Endometrium (tissue), 2 donors: ENCODE results near the gene SLC30A7.
"Not testable (repeated sequence)": the region's sequence is repeated elsewhere in the genome, so short reads cannot be mapped to it uniquely, and the experiment has no call there.

Source experiments
- FAIRE-seq: peaks from 2 replicates; lab custom pipeline; 2012; peaks lifted over from hg19 to GRCh38; lab: Jason Lieb, UNC
- donor health status: control.
- donor health status: control.

The SLC30A7 gene

DNA sequence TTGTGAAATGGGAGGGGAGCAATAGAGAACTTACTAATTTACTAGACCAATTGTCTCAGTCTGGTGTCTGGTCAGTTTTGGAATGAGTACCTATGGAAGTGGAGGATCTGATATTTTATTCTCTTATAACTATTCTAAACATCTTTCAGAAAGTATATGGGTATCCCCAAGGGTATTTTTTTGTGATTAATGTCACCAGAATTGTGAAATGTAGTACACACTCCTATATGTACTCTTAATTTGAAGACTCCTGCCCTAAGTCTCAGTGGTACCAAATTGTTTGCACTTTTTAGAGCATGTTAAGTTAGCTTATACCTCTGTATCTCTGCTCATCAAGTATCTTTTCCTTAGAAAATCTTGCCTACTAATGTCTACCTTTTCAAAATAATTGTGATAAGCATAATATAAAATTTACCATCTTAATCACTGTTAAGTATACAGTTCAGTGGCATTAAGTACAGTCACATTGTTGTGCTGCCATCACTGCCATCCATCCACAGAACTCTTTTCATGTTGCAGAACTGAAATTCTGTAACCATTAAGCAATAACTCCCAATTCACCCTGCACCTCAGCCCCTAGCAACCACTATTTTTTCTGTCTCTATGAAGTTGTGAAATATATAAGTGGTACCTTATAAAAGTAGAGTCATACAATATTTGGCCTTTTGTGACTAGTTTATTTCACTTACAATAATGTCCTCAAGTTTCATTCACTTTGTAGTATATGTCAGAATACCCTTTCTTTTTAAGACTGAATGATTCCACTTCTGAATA is 40.5 kb downstream of the SLC30A7 start:
- FAIRE-seq: no peak

DNA sequence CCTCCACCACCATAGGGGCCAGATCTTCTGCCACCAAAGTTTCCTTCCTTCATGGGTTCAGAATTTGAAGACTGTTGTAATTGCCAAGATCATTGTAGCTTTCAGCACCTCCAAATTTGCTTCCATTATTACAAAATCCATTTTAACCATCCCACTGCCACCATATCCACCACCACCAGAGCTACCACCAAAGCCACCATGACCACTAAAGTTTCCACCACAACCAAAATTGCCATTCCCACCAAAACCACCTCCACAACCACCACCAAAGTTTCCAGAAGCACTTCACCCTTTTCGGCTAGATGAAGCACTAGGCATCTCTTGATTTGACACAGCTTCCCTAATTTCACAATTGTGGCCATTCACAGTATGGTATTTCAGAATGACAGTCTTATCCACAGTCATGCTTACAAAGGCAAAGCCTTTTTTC is 45.2 kb downstream of the SLC30A7 start:
- FAIRE-seq: no peak

DNA sequence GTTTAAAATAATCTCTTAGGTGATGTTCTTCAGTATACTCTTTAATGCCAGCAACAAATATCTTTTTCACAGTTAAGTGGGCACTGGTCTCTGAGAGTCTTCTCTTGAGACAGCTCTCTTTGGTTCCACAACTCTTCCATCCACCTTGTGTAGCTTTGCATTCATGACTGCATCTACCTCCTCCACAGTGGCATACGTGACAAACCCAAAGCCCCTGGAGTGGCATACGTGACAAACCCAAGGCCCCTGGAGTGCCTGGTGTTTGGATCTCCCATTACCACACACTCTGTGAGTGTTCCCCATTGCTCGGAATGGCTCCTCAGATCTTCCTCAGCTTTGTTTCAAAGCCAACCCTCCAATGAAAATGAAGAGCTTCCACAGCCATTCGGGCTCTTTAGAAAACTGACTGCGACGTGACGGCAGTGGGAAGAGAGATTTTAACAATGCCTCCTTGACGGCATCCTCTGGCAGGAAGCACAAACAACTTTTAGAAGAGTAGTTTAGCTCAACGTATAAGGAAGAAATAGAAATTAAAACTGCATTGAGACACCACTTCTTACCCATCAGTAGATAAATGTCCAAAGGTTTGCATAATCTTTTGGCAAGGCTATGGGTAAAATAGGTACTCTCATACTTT is 45.8 kb downstream of the SLC30A7 start:
- no peak for FAIRE-seq

DNA sequence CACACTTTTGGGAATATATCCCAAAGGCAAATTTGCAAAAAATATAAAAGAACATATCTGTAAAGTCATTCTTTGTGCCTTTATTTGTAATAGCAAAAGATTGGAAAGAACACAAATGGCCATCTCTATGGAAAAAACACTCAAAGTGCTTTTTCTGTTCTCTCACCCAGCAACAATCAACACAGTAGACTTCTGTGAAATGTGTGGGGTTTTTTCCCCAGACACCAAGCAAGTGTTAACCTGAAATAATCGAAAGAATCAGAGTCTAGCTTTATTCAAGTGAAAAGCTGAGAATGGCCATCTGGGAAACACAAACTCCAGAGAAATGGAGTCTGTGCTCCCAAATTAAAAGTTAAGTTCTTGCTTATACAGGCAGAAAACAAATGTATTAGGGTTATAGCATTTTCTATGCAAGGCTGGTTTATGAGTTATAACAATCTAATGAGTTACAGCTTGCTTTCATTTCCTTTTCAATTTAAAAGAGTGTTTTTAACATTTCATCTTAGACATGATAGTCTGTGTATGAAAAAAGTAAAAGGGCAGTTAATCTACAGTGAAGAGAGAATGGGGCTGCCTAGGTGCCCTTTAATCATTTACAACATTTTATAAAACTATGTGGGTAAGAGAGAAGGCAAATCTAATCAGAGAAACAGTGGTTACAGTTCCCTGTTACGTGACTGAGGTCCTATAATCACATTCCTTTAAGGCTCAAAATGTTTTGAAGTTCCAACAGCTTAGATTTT is 46.6 kb downstream of the SLC30A7 start:
- no peak for FAIRE-seq

DNA sequence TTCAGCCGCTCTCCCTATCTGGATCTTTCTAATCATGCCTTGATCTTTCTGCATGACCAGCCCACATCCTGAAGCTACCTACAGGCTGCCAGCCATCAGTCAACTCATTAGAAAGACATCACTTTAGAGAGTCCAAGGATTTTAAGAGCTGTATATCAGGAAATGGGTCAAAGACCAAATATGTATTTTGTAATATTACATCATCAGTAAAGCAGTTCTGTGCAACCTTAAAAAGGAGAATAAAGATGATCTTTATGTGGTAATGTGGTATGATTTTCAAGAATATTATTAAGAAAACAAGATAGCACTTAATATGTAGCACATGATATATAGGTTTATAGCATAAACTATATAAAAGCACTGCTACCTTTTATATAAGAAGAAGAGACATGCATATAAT is 47.6 kb downstream of the SLC30A7 start:
- no peak for FAIRE-seq

DNA sequence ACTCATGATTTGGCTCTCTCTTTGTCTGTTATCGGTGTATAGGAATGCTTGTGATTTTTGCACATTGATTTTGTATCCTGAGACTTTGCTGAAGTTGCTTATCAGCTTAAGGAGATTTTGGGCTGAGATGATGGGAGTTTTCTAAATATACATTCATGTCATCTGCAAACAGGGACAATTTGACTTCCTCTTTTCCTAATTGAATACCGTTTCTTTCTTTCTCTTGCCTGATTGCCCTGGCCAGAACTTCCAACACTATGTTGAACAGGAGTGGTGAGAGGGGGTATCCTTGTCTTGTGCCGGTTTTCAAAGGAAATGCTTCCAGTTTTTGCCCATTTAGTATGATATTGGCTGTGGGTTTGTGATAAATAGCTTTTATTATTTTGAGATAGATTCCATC is 50.2 kb downstream of the SLC30A7 start:
- not testable (repeated sequence) for FAIRE-seq

DNA sequence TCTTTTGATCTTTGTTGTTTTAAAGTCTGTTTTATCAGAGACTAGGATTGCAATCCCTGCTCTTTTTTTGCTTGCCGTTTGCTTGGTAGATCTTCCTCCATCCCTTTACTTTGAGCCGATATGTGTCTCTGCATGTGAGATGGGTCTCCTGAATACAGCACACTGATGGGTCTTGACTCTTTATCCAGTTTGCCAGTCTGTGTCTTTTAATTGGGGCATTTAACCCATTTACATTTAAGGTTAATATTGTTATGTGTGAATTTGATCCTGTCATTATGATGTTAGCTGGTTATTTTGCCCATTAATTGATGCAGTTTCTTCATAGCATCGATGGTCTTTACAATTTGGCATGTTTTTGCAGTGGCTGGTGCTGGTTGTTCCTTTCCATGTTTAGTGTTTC is 51.9 kb downstream of the SLC30A7 start:
- not testable (repeated sequence) for FAIRE-seq

DNA sequence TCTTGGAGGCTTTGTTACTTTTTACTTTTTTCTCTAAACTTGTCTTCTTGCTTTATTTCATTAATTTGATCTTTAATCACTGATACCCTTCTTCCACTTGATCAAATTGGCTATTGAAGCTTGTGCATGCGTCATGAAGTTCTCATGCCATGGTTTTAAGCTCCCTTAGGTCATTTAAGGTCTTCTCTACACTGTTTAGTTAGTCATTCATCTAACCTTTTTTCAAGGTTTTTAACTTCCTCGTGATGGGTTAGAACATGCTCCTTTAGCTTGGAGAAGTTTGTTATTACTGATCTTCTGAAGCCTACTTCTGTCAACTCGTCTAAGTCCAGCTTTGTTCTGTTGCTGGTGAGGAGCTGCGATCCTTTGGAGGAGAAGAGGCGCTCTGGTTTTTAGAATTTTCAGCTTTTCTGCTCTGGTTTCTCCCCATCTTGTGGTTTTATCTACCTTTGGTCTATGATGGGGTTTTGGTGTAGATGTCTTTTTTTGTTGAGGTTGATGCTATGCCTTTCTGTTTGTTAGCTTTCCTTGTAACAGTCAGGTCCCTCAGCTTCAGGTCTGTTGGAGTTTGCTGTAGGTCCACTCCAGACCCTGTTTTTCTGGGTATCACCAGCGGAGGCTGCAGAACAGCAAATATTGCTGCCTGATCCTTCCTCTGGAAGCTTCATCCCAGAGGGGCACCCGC is 53.0 kb downstream of the SLC30A7 start:
- not testable (repeated sequence) for FAIRE-seq

DNA sequence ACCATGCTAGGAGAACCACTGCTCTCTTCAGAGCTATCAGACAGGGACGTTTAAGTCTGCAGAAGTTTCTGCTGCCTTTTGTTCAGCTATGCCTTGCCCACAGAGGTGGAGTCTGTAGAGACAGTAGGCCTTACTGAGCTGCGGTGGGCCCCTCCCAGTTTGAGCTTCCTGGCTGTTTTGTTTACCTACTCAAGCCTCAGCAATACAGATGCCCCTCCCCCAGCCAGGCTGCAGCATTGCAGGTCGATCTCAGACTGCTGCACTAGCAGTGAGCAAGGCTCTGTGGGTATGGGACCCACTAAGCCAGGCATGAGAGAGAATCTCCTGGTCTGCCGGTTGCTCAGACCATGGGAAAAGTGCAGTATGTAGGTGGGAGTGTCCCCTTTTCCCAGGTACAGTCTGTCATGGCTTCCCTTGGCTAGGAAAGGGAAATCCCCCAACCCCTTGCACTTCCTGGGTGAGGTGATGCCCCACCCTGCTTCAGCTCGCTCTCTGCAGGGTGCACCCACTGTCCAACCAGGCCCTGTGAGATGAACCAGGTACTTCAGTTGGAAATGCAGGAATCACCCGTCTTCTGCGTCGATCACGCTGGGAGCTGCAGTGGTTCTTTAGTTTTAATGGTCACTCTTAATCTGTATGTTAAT is 53.7 kb downstream of the SLC30A7 start:
- FAIRE-seq: not testable (repeated sequence)

DNA sequence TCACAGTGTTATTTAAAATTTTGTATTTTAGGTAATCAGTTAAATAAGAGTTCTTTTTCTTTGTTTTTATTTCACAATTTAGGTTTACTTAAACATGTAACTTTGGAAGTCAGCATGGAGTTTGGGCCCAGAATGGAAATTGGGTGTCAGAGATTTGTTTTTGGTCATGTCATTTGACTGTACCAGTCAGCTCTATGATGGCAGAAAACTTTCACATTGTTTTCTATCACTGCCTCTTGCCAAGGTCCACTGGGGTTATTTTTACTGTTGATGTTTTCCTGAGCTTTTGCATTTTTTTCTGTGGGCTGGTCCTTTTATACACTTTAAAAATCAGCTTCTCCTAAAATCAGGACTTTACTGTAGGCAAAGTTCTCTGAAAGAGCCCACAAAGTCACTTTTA is 54.4 kb downstream of the SLC30A7 start:
- FAIRE-seq: no peak

DNA sequence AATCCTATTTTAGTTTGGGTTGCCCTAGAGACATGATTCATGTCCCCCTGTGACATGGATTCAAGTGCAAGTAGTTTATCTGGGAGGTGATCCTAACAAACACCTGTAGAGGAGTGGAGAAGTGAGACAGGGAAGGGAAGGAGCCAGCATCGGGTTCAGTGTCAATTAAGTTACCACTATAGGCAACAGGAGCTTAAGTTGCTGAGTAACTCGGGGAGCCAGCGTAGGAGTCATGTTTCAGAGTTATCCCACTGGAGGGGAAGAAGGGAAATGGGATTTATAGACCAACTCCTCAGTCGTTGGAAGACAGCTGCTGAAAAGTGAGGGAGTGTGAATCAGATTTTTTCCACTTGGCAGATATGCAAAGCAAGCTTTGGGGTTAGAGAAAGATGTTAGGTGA is 54.9 kb downstream of the SLC30A7 start:
- FAIRE-seq: no peak

DNA sequence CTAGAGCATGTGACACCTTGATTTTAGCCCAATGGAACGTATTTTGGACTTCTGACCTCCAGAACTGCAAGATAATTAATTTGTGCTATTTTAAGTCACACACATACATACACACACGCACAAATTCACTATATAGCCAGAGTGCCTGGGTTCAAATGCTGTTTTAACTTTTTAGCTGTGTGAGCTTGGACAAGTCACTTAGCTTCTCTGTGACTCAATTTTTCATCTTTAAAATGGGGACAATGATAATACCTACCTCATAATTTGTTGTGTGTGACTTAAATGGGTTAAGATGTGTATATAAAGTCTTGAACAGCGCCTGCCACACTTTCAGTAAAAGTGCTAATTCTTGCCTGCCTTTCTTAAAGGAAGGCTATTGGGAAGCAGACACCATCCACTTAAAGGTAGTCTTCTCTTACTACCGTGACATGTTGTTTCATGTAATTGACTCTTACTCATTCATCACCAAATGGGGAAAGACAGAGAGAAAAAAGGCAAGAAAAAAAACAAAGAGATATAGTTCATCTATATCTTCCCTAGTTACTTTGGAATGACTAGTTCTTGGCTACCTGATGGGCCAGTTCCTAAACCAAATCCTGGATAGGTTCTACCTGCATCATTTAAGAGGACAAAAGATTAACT is 56.3 kb downstream of the SLC30A7 start:
- FAIRE-seq: no peak

DNA sequence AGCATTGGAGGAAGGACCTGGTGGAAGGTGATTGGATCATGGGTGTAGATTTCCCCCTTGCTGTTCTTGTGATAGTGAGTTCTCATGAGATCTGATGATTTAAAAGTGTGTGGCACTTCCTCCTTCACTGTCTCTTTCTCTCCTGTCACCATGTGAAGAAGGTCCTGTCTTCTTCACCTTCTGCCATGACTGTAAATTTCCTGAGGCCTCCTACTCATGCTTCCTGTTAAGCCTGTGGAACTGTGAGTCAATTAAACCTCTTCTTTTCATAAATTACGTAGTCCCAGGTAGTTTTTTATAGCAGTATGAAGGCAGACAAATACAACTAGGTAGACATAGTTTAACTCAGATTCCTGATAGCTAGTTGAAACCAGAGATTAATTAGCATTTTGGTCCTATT is 57.1 kb downstream of the SLC30A7 start:
- FAIRE-seq: not testable (repeated sequence)

DNA sequence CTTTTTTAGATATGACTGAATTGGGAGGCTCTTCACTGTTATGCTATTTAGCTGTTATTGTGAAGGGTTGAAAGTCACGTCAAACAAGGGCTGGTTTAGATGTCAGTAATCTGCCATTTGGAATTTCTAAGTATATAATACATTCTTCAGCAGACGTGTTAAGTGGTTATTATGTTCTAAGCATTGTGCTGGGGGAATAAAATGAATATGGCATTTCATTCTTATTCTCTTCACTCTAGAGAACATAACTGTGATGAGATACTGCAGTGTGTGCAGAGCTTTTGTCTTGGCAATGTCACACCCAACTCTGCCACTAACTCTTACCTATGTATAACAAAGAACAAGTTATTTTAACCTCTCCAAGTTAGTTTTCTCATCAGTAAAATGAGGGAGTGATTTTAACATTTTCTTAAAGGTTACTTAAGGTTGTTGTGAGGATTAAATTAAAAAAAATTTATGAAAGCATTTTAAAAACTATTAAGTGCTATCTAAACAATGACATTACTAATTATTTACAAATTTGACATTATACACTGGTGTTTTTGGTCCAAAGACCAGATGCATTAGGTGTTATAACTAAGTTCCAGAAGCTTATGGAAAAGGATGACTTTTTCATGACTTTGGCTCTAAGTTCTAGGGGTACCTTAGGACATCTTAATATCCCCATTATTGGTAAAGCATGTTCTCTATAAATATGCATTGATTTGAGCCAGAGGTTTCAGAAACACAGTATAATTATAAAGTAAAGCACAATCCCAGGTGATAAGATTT is 58.3 kb downstream of the SLC30A7 start:
- no peak for FAIRE-seq

DNA sequence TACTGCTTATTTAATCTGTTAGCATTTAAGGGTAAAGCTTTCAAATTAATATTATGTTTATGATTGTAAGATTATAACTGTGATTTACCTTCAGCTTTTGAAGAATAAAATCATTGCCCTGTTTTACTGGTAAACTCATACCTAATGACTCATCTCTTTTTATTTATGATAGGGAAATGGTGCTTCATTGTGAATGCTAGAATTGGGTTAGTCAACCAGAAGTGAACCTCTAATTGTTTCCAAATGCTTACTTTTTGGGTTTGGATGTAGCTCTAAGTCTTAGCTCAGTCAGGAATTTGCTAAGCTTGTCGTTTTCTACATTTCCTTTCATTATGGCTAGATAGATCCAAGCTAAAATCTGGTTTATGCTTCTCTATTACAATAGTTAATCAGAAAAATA is 59.4 kb downstream of the SLC30A7 start:
- peak; percentile 92 for FAIRE-seq

DNA sequence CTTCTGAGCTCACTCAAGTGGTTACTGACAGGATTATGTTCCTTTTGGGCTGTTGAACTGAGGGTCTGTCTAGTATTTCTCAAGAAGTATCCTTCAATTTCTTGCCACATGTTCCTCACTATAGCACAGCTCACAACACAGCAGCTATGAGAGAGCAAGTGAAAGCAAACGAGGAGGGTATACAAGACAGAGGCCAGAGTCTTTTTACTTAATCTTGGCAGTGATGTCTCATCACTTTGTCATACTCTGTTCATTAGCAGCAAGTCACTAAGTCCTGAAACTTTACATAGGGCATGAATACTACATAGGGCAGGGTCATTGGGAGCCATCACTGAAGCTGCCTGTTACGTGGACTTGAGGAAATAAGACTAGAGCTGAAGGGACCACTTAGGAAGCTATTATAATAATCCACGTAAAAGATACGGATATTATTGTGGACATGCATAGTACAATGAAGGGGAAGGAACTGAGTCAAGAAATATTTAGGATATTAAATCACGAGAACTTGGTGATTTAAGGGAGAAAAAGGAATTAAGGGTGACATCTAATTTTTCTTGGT is 63.7 kb downstream of the SLC30A7 start:
- no peak for FAIRE-seq

DNA sequence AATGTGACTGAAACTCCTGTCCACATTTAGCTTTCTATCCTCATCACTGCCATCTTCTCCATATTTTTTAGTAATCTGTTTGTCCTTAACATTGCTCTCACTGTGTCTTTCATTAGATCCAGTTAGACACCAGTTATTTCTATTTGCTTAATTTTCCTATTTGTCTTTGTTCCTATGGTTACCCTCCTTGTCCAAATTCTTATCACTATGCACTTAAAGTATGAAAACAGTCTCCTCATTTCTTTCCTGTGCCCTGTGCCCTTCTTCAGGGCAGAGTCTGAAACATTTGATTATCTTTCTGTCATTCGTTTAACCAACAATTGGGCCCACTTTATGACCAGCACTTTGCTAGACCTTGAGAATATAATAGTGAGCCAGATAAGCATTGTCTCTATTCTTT is 64.2 kb downstream of the SLC30A7 start:
- FAIRE-seq: no peak

DNA sequence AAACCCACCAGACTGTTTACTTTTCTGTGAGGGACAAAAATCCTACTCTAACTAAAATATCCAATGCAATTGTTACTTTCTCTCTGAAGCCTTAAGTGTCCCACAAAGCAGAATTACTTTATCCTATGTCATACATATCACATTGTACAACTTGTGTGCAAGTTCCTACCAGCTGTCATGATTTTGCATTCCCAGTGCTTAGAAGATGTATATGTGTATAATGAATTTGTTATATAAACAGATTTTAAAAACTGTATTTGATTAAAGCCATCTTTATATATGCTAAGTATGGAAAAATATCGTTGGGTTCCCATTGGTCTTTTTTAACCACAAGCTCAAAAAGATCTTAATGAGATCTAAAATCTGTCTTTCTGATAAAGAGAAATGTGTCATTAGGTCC is 72.7 kb downstream of the SLC30A7 start:
- FAIRE-seq: no peak

DNA sequence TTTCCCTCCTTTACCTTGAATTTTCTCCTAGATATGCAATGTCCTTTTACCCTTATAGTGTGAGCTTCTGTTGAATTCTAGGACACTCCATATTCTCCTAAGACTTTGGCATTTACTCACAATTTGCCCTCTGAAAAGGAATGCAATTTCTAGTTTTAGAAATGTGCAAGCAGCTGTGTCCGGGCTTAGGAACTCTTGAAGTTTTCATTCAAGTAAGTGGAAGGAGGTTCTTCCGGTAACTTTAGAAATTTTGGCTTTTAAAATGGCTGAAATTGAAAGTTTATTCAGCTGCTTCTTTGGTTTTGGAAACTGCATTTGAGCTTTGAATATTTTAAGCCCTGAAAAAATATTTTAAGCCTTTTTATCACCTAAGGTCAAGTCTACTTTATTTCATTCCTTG is 73.4 kb downstream of the SLC30A7 start:
- FAIRE-seq: no peak

DNA sequence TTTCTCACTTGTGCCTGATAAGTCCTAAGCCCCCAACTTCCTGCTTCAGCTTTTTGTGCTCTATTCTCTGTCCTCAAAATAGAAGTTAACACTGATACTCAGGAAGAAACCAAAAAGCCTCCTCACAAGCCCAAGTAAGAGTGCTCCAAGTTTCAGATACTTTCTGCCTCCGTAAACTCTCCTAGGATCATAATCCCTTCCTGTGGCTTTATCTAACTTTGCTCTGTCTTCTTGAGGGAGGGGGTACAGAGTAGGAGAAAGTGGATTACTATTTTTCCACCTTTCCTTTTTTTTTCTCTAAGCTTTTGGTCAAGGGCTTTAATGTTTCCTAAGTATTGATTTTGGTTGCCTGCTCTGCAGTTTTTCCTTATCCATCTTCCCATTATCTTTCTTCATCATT is 75.1 kb downstream of the SLC30A7 start:
- FAIRE-seq: no peak
